ENCODE measurements around the gene YKT6.

Gene YKT6

GRCh38 chr7:44154703-44155102 is 46.1 kb upstream of the YKT6 start:
- TF ChIP-seq TAF1 (IDR thresholded peaks at IDR 0.05; ENCODE audit: borderline replicate concordance, insufficient read depth, low read length) (no peak), FOXP2 (optimal IDR thresholded peaks at IDR 0.05; ENCODE audit: borderline replicate concordance, extremely low read depth, extremely low read length, insufficient read depth) (no peak), SIN3A (IDR thresholded peaks at IDR 0.05; ENCODE audit: borderline replicate concordance, insufficient read depth, low read length) (no peak), POLR2AphosphoS5 (IDR thresholded peaks at IDR 0.05; ENCODE audit: low read depth, low read length) (no peak)
- TF ChIP-seq, protein P1, sequence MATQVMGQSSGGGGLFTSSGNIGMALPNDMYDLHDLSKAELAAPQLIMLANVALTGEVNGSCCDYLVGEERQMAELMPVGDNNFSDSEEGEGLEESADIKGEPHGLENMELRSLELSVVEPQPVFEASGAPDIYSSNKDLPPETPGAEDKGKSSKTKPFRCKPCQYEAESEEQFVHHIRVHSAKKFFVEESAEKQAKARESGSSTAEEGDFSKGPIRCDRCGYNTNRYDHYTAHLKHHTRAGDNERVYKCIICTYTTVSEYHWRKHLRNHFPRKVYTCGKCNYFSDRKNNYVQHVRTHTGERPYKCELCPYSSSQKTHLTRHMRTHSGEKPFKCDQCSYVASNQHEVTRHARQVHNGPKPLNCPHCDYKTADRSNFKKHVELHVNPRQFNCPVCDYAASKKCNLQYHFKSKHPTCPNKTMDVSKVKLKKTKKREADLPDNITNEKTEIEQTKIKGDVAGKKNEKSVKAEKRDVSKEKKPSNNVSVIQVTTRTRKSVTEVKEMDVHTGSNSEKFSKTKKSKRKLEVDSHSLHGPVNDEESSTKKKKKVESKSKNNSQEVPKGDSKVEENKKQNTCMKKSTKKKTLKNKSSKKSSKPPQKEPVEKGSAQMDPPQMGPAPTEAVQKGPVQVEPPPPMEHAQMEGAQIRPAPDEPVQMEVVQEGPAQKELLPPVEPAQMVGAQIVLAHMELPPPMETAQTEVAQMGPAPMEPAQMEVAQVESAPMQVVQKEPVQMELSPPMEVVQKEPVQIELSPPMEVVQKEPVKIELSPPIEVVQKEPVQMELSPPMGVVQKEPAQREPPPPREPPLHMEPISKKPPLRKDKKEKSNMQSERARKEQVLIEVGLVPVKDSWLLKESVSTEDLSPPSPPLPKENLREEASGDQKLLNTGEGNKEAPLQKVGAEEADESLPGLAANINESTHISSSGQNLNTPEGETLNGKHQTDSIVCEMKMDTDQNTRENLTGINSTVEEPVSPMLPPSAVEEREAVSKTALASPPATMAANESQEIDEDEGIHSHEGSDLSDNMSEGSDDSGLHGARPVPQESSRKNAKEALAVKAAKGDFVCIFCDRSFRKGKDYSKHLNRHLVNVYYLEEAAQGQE (IDR thresholded peaks at IDR 0.05; ENCODE audit: insufficient read depth in 1 of 2, low read depth in 2 of 2, low read length in 2 of 2): no peak

GRCh38 chr7:44155191-44156185 is 45.3 kb upstream of the YKT6 start:
- TF ChIP-seq POLR2AphosphoS5 (IDR thresholded peaks at IDR 0.05; ENCODE audit: low read depth, low read length): no peak

DNA sequence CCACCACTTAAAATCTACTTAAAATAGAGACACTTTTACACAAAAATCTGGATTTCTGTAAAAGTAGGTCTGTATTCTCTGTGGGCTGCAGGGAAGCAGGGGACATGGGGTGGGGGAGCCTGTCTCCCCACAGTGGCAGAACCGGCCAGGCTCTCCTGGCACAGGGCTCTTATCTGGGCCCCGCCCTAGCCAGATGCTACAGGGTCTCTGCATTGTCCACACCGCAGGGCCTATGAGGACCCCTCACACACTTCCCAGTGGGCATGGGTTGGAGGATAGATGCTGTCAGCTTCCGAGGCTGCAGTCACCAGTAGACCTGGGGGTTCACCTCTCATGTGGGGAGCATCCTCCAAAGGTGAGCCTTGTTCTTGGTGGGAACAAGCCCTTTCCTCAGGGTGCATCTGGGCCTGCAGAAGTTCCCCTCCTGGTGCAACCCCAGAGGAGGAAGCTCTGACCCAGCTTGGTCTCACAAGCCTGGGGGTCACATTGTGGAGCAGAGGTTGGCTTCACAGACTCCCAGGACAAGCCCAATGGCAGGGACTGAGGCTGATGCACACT is 44.2 kb upstream of the YKT6 start:
- no peak for TF ChIP-seq SIN3A (IDR thresholded peaks at IDR 0.05; ENCODE audit: borderline replicate concordance, insufficient read depth, low read length)

- TF ChIP-seq POLR2AphosphoS5 (IDR thresholded peaks at IDR 0.05; ENCODE audit: low read depth, low read length) (no peak), TAF1 (IDR thresholded peaks at IDR 0.05; ENCODE audit: borderline replicate concordance, insufficient read depth, low read length) (no peak), FOXP2 (optimal IDR thresholded peaks at IDR 0.05; ENCODE audit: borderline replicate concordance, extremely low read depth, extremely low read length, insufficient read depth) (no peak), SIN3A (IDR thresholded peaks at IDR 0.05; ENCODE audit: borderline replicate concordance, insufficient read depth, low read length) (no peak)
- TF ChIP-seq, protein P1 (IDR thresholded peaks at IDR 0.05; ENCODE audit: insufficient read depth in 1 of 2, low read depth in 2 of 2, low read length in 2 of 2): no peak
These were observed 43.4 kb upstream of the YKT6 start for GRCh38 chr7:44157116-44158080.

DNA sequence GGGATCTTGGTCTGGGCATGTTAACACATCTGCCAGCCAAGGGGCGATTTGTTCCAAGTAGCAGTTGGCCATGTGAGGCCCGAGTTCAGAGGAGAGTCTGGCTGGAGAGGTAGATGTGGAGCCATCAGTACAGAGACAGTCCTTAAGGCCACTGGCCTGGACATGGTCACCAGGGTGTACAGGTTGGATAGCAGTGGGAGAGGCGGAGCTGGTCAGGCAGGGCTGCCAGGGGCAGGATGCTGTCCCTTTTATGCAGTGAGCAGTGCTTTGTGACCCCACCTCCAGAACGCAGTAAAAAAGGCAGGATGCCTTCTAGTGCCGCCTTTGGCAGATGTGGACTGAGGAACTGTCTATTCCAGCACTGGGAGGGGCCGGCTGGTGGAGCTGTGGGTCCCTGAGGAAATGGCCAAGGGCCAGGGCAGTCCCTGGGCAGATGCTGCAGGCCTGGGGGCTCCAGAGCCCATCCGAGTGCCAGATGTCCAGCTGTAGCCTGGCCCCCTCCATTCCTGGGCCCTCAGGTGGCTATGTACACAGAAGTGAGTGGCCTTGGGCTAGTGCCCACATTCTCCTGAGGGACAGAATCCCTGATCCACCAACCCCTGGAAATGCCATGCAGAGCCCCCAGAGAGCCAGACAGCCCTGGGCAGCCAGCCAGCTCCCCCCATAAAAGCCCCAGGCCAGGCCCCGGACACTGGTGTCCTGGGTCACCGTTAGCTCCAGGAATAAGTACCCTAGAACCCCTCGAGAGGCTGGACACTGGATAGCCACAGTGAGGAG is 42.5 kb upstream of the YKT6 start:
- no peak for TF ChIP-seq SIN3A (IDR thresholded peaks at IDR 0.05; ENCODE audit: borderline replicate concordance, insufficient read depth, low read length)
- TF ChIP-seq TAF1 (IDR thresholded peaks at IDR 0.05; ENCODE audit: borderline replicate concordance, insufficient read depth, low read length): no peak
- TF ChIP-seq POLR2AphosphoS5 (IDR thresholded peaks at IDR 0.05; ENCODE audit: low read depth, low read length): no peak

GRCh38 chr7:44158873-44159631 is 41.7 kb upstream of the YKT6 start:
- TF ChIP-seq, protein P1 (IDR thresholded peaks at IDR 0.05; ENCODE audit: insufficient read depth in 1 of 2, low read depth in 2 of 2, low read length in 2 of 2): no peak
- TF ChIP-seq FOXP2 (optimal IDR thresholded peaks at IDR 0.05; ENCODE audit: borderline replicate concordance, extremely low read depth, extremely low read length, insufficient read depth) (no peak), POLR2AphosphoS5 (IDR thresholded peaks at IDR 0.05; ENCODE audit: low read depth, low read length) (no peak), TAF1 (IDR thresholded peaks at IDR 0.05; ENCODE audit: borderline replicate concordance, insufficient read depth, low read length) (no peak)

All from PFSK-1 (cell line).